NB4 (cell line): ENCODE data around the gene ZNF664.

Source experiments
- MYC ChIP-seq: IDR thresholded peaks from 2 replicates; pipeline ENCODE4 v1.6.1; 2011; ENCODE audit warnings: low read depth, low read length
- POLR2A ChIP-seq: IDR thresholded peaks from 2 replicates; pipeline ENCODE4 v1.6.1; 2011; ENCODE audit warnings: mild to moderate bottlenecking; ENCODE audit not compliant: insufficient read length; ENCODE audit errors: extremely low read depth
- TF ChIP-seq, protein P1 (sequence below): IDR thresholded peaks from one replicate; pipeline ENCODE4 v1.5.1; 2012; ENCODE audit warnings: low read depth, low read length
- TF ChIP-seq, protein P2 (sequence below): IDR thresholded peaks from 2 replicates; pipeline ENCODE4 v1.6.1; 2011; ENCODE audit warnings: low read depth, low read length

DNA sequence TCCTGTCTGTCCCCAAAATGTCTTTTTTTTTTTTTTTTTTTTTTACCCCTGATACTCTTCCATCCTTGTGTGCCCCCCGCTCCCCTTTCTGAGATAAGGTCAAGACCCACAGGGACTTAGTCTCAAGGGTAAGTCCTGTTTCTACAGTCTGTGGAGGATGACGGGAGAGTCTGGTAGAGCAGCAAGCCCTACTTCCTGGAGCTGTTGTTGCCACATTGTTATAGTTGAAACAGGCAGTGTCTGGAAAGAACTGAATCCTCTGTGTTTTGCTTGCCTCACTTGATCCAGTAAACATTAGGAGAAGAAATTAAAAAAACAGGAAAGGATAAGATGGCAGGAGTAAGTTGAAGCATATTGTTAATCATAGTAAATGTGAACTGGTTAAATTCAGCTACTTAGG, 45.5 kb downstream of the ZNF664 start:
- TF ChIP-seq, protein P1, sequence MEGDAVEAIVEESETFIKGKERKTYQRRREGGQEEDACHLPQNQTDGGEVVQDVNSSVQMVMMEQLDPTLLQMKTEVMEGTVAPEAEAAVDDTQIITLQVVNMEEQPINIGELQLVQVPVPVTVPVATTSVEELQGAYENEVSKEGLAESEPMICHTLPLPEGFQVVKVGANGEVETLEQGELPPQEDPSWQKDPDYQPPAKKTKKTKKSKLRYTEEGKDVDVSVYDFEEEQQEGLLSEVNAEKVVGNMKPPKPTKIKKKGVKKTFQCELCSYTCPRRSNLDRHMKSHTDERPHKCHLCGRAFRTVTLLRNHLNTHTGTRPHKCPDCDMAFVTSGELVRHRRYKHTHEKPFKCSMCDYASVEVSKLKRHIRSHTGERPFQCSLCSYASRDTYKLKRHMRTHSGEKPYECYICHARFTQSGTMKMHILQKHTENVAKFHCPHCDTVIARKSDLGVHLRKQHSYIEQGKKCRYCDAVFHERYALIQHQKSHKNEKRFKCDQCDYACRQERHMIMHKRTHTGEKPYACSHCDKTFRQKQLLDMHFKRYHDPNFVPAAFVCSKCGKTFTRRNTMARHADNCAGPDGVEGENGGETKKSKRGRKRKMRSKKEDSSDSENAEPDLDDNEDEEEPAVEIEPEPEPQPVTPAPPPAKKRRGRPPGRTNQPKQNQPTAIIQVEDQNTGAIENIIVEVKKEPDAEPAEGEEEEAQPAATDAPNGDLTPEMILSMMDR: no peak
- TF ChIP-seq POLR2A (no peak), MYC (no peak)
- TF ChIP-seq, protein P2, sequence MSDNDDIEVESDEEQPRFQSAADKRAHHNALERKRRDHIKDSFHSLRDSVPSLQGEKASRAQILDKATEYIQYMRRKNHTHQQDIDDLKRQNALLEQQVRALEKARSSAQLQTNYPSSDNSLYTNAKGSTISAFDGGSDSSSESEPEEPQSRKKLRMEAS: no peak
